Activated CD4-positive, alpha-beta memory T cell treated with anti-CD3 and anti-CD28 coated beads, Interleukin-2, amount 10 ng/mL, durations not matched to agents 7 days and 5 days (primary cell): ENCODE data around the gene LDAH. TPM values are rescaled to one million over a fixed set of nuclear protein-coding genes. Genes with fewer than 3 reads are reported as not detected.

Experiments used
- CTCF ChIA-PET: fragments of 350-600 bp; sonication (Branson Sonifier 250); formaldehyde crosslinking; loops from one replicate; lab custom pipeline; 2021; ENCODE audit warnings: antibody characterized with exemption, inconsistent platforms; lab: Charles Lee
- POLR2A ChIA-PET: fragments of 350-600 bp; sonication (Branson Sonifier 250); formaldehyde crosslinking; loops from one replicate; lab custom pipeline; 2021; ENCODE audit warnings: antibody characterized with exemption; lab: Charles Lee
- DNase-seq: peaks from one replicate; pipeline ENCODE4 v3.0.0-alpha.2; 2020
- H3K27ac Mint-ChIP-seq: one replicate; pipeline ENCODE4 v1.8.0; 2021; ENCODE audit warnings: mild to moderate bottlenecking, mixed read lengths
- H3K27me3 Mint-ChIP-seq: one replicate; pipeline ENCODE4 v1.8.0; 2021; ENCODE audit warnings: mixed read lengths
- H3K36me3 Mint-ChIP-seq: one replicate; pipeline ENCODE4 v1.8.0; 2021; ENCODE audit warnings: low read depth, mixed read lengths
- H3K4me1 Mint-ChIP-seq: one replicate; pipeline ENCODE4 v1.8.0; 2021; ENCODE audit warnings: mixed read lengths
- H3K4me3 Mint-ChIP-seq: one replicate; pipeline ENCODE4 v1.8.0; 2021; ENCODE audit warnings: mild to moderate bottlenecking, mixed read lengths
- H3K9me3 Mint-ChIP-seq: one replicate; pipeline ENCODE4 v1.8.0; 2021; ENCODE audit warnings: mixed read lengths
- total RNA-seq, 2 experiments: library from RNA; stranded (reverse); gene quantifications; one replicate each; pipeline ENCODE4 v1.2.3, GENCODE V29; 2021

The LDAH gene
- total RNA-seq = 10 to 100 TPM; 26.4 to 28.1 TPM

- peaks cover 18% of the 10 kb centered on the region for H3K36me3 Mint-ChIP-seq
- peak within 1 kb of the TSS; percentile 97 for H3K27ac Mint-ChIP-seq
- H3K4me1 Mint-ChIP-seq = peaks cover 29% of the 10 kb centered on the region
- H3K27me3 Mint-ChIP-seq = no peaks in the 10 kb centered on the region
- DNase-seq = peak; percentile 85
- peak within 1 kb of the TSS; percentile 97 for H3K4me3 Mint-ChIP-seq
- ChIA-PET POLR2A (interaction anchor here (0.8 to 2.5 kb wide), 8 partner anchors 11 to 1476 kb away, joined by 3 to 28 read pairs (median 4); partner anchors contain the start of genes HS1BP3 and WDR35), CTCF (interaction anchor here (0.6 to 2.2 kb wide), 8 partner anchors 19 to 172 kb away, joined by 3 to 13 read pairs (median 5); partner anchors contain the start of gene HS1BP3)
- H3K9me3 Mint-ChIP-seq = no peaks in the 10 kb centered on the region
Measured at GRCh38 chr2:20822535-20823490, at the start of gene LDAH. LDAH (minus strand) TSS chr2:20823101; CDS start chr2:20801463, 21,638 bp downstream.

- peaks cover 56% of the 10 kb centered on the region for H3K27me3 Mint-ChIP-seq
- ChIA-PET POLR2A (interaction anchor here (1.0 to 1.2 kb wide), 2 partner anchors 46 to 49 kb away, joined by 4 read pairs; no protein-coding TSS in a partner anchor), CTCF (interaction anchor here (0.9 to 1.3 kb wide), 2 partner anchors 16 to 95 kb away, joined by 3 to 6 read pairs; no protein-coding TSS in a partner anchor)
- H3K27ac Mint-ChIP-seq = peak overlapping the region; percentile 33
- H3K4me1 Mint-ChIP-seq = peaks cover 16% of the 10 kb centered on the region
- no peaks in the 10 kb centered on the region for H3K36me3 Mint-ChIP-seq
- H3K4me3 Mint-ChIP-seq = no peak overlapping the region
- no peaks in the 10 kb centered on the region for H3K9me3 Mint-ChIP-seq
- peak; percentile 77 for DNase-seq
Measured at GRCh38 chr2:20868377-20868776, 45.5 kb upstream of the LDAH start.

GRCh38 chr2:20862850-20863249 lies 39.9 kb upstream of the LDAH start:
- H3K9me3 Mint-ChIP-seq = no peaks in the 10 kb centered on the region
- ChIA-PET CTCF (no interaction called here), POLR2A (no interaction called here)
- no peak for DNase-seq
- no peaks in the 10 kb centered on the region for H3K36me3 Mint-ChIP-seq
- no peak overlapping the region for H3K27ac Mint-ChIP-seq
- H3K27me3 Mint-ChIP-seq = peaks cover 46% of the 10 kb centered on the region
- peaks cover 5% of the 10 kb centered on the region for H3K4me1 Mint-ChIP-seq
- H3K4me3 Mint-ChIP-seq = no peak overlapping the region

GRCh38 chr2:20855456-20855855 lies 32.6 kb upstream of the LDAH start:
- Mint-ChIP-seq H3K4me1 (no peaks in the 10 kb centered on the region), H3K36me3 (no peaks in the 10 kb centered on the region), H3K27me3 (peaks cover 8% of the 10 kb centered on the region), H3K27ac (no peak overlapping the region), H3K4me3 (no peak overlapping the region), H3K9me3 (no peaks in the 10 kb centered on the region)
- DNase-seq = no peak
- ChIA-PET POLR2A (no interaction called here), CTCF (no interaction called here)

- ChIA-PET POLR2A (no interaction called here), CTCF (no interaction called here)
- DNase-seq = no peak
- no peak overlapping the region for H3K4me3 Mint-ChIP-seq
- no peaks in the 10 kb centered on the region for H3K9me3 Mint-ChIP-seq
- no peak overlapping the region for H3K27ac Mint-ChIP-seq
- peaks cover 11% of the 10 kb centered on the region for H3K27me3 Mint-ChIP-seq
- H3K36me3 Mint-ChIP-seq = no peaks in the 10 kb centered on the region
- no peaks in the 10 kb centered on the region for H3K4me1 Mint-ChIP-seq
Measured at GRCh38 chr2:20852670-20853069, 29.8 kb upstream of the LDAH start.

- CTCF ChIA-PET = no interaction called here
- H3K36me3 Mint-ChIP-seq = no peaks in the 10 kb centered on the region
- peaks cover 11% of the 10 kb centered on the region for H3K27me3 Mint-ChIP-seq
- H3K27ac Mint-ChIP-seq = no peak overlapping the region
- H3K4me1 Mint-ChIP-seq = no peaks in the 10 kb centered on the region
- DNase-seq = no peak
- H3K9me3 Mint-ChIP-seq = no peaks in the 10 kb centered on the region
- POLR2A ChIA-PET = no interaction called here
- H3K4me3 Mint-ChIP-seq = no peak overlapping the region
Measured at GRCh38 chr2:20852139-20852538, 29.2 kb upstream of the LDAH start.

- no peak overlapping the region for H3K4me3 Mint-ChIP-seq
- H3K4me1 Mint-ChIP-seq = no peaks in the 10 kb centered on the region
- no peak overlapping the region for H3K27ac Mint-ChIP-seq
- ChIA-PET CTCF (interaction anchor here (1.5 kb wide), 1 partner anchor 23 kb away, joined by 3 read pairs; no protein-coding TSS in a partner anchor), POLR2A (no interaction called here)
- no peaks in the 10 kb centered on the region for H3K36me3 Mint-ChIP-seq
- no peaks in the 10 kb centered on the region for H3K9me3 Mint-ChIP-seq
- no peak for DNase-seq
- peaks cover 35% of the 10 kb centered on the region for H3K27me3 Mint-ChIP-seq
Measured at GRCh38 chr2:20844246-20844645, 21.3 kb upstream of the LDAH start.

GRCh38 chr2:20839052-20839451 lies 16.2 kb upstream of the LDAH start:
- no peak for DNase-seq
- Mint-ChIP-seq H3K27me3 (peaks cover 54% of the 10 kb centered on the region), H3K4me1 (no peaks in the 10 kb centered on the region), H3K36me3 (no peaks in the 10 kb centered on the region), H3K9me3 (no peaks in the 10 kb centered on the region), H3K27ac (no peak overlapping the region), H3K4me3 (no peak overlapping the region)
- POLR2A ChIA-PET = no interaction called here
- CTCF ChIA-PET = no interaction called here

GRCh38 chr2:20838016-20838415 lies 15.1 kb upstream of the LDAH start:
- Mint-ChIP-seq H3K36me3 (no peaks in the 10 kb centered on the region), H3K9me3 (no peaks in the 10 kb centered on the region), H3K27me3 (peaks cover 57% of the 10 kb centered on the region), H3K27ac (no peak overlapping the region), H3K4me3 (no peak overlapping the region), H3K4me1 (no peaks in the 10 kb centered on the region)
- ChIA-PET CTCF (no interaction called here), POLR2A (no interaction called here)
- DNase-seq = no peak

GRCh38 chr2:20836521-20836920 lies 13.6 kb upstream of the LDAH start:
- Mint-ChIP-seq H3K27me3 (peaks cover 50% of the 10 kb centered on the region), H3K9me3 (no peaks in the 10 kb centered on the region), H3K36me3 (no peaks in the 10 kb centered on the region), H3K27ac (no peak overlapping the region), H3K4me1 (no peaks in the 10 kb centered on the region), H3K4me3 (no peak overlapping the region)
- no peak for DNase-seq
- ChIA-PET CTCF (no interaction called here), POLR2A (no interaction called here)

- no peak overlapping the region for H3K27ac Mint-ChIP-seq
- H3K9me3 Mint-ChIP-seq = peaks cover 3% of the 10 kb centered on the region
- ChIA-PET CTCF (no interaction called here), POLR2A (interaction anchor here (0.9 kb wide), 1 partner anchor 11 kb away, joined by 5 read pairs; the partner anchor contains the start of gene LDAH)
- DNase-seq = no peak
- H3K27me3 Mint-ChIP-seq = peaks cover 39% of the 10 kb centered on the region
- H3K36me3 Mint-ChIP-seq = no peaks in the 10 kb centered on the region
- H3K4me1 Mint-ChIP-seq = no peaks in the 10 kb centered on the region
- H3K4me3 Mint-ChIP-seq = no peak overlapping the region
Measured at GRCh38 chr2:20834331-20834730, 11.4 kb upstream of the LDAH start.

- ChIA-PET CTCF (no interaction called here), POLR2A (no interaction called here)
- no peak overlapping the region for H3K4me3 Mint-ChIP-seq
Measured at GRCh38 chr2:20832606-20833005, 9.7 kb upstream of the LDAH start.

GRCh38 chr2:20829861-20830260 lies 7.0 kb upstream of the LDAH start:
- H3K4me1 Mint-ChIP-seq = no peaks in the 10 kb centered on the region
- ChIA-PET POLR2A (no interaction called here), CTCF (no interaction called here)
- H3K27me3 Mint-ChIP-seq = peaks cover 14% of the 10 kb centered on the region
- H3K4me3 Mint-ChIP-seq = no peak overlapping the region
- H3K36me3 Mint-ChIP-seq = no peaks in the 10 kb centered on the region
- peaks cover 3% of the 10 kb centered on the region for H3K9me3 Mint-ChIP-seq
- no peak overlapping the region for H3K27ac Mint-ChIP-seq
- DNase-seq = no peak

More at GRCh38 chr2:20832606-20833005, 9.7 kb upstream of the LDAH start:
- DNase-seq = no peak
- H3K27ac Mint-ChIP-seq = no peak overlapping the region
- H3K27me3 Mint-ChIP-seq = peaks cover 29% of the 10 kb centered on the region
- H3K36me3 Mint-ChIP-seq = no peaks in the 10 kb centered on the region
- H3K9me3 Mint-ChIP-seq = peaks cover 3% of the 10 kb centered on the region
- no peaks in the 10 kb centered on the region for H3K4me1 Mint-ChIP-seq
